ENCODE data around the gene SLC6A11.

Gene SLC6A11

DNA sequence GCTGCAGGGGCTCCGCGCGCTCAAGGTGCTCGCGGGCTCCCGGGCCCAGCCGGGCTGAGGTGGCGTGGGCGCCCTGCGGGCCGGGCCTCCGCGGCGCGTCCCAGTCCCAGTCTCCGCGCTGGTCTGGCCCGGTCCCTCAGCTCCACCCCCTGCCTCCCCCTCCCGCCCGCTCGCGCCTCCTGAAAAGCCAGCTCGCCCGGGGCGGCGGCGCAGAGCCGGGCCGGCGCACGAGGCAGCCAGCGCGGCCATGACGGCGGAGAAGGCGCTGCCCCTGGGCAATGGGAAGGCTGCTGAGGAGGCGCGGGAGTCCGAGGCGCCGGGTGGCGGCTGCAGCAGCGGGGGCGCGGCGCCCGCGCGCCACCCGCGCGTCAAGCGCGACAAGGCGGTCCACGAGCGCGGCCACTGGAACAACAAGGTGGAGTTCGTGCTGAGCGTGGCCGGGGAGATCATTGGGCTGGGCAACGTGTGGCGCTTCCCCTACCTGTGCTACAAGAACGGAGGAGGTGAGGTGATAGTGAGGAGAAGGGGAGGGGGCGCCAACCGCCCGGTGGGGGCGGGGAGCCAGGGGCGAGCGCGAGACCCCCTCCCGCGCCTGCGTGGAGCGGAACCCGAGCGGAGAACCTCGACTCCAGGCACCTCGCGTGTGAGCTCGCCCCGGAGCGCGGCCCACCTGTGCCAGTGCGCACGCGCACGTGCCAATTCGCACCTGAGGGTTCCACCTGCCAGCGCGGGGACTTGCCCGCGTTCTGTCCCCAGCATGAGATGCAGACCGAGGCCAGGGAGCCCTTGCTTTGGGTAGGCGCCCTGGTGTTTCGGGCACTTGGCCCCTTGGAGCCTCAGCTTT, at the start of gene SLC6A11:
Gene SLC6A11 (plus strand): TSS at position 210 of the 844 bp plus-strand sequence. CDS start 38 bp downstream, at position 248.
- no peak for DNase-seq (ENCODE audit: low read depth)

GRCh38 chr3:10768708-10769394, 47.2 kb upstream of the SLC6A11 start:
- no peak for DNase-seq (ENCODE audit: low read depth)

DNA sequence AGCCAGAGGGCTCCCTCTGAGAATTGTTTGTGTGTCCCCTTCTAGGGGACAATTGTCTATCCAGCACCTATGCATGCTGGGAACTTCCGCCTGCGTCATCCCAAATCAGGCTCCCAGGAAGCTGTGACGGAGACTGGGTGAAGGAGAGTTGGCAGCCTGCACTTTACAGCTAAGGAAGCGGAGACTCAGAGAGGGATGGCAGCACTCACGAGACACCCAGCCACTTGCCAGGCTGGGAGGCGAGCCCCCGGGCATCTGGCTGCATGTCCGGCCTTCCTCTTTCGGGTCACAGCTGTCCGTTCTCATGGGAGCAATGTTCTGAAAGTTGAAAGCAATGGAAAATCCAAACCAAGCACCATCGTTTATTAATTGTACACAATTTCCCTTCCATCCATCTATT, 45.5 kb upstream of the SLC6A11 start:
- DNase-seq (ENCODE audit: low read depth): no peak

DNA sequence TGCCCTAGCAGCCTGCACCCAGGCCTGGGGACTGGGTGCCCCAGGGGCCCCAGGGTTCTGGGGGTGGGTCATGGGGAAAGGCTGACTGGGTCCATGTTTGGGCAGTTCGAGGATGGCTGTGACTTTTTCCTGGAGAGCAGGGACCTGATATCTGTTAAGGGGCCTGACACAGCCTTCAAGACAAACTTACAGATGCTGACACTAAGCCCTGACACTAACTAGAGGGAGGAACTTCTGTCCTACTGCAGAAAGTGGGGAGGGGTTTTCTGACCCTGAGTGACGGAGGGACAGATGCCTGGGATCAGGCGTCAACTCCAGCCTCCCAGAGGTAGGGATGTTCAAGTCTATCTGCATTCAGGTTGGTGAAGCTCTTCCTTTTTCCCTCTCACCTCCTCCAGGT, 45.0 kb upstream of the SLC6A11 start:
- DNase-seq (ENCODE audit: low read depth): no peak

- DNase-seq (ENCODE audit: low read depth): no peak
Observed at GRCh38 chr3:10771486-10772270, 44.4 kb upstream of the SLC6A11 start.

DNA sequence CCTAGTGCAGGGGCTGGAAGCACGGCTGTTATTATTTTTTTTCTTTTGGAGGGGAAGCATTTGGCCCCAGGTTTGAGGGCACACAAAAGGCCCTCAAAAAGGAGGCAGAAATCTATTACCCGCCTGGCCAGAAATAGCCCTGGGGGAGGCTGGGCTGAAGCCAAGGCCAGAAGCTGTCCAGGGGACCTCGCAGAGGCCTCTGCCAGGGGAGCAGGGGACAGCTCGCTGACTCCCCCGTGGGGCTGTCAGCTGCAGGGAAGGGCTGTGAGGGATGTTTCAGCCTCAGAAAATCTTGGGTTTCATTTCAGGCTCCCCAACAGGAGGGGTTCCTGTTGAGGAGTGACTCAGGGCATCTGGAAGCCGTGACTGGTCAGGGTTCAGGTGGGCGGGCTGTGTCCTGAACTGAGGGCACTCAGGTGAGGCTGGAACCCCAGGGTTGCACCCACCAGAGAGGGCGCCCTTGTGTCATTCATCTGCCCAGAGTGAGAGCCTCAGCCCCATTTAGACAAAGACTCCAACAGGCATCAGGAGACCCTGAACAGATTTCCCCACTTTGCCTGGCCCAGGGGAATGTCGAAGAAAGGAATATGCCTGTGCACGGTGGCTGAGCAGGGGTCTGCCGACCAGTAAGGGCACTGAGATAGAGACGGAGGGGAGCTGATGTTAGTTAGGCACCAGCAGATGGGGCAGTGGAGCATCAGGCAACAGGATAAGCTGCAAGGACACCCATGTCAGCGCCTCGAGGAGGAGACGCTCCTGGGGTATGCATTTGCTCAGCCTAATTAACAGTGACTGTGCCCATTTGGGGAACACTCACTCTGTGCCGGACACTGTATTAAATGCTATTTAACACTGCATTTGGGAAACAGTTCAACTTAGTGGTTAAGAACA, 43.5 kb upstream of the SLC6A11 start:
- DNase-seq (ENCODE audit: low read depth): no peak

DNA sequence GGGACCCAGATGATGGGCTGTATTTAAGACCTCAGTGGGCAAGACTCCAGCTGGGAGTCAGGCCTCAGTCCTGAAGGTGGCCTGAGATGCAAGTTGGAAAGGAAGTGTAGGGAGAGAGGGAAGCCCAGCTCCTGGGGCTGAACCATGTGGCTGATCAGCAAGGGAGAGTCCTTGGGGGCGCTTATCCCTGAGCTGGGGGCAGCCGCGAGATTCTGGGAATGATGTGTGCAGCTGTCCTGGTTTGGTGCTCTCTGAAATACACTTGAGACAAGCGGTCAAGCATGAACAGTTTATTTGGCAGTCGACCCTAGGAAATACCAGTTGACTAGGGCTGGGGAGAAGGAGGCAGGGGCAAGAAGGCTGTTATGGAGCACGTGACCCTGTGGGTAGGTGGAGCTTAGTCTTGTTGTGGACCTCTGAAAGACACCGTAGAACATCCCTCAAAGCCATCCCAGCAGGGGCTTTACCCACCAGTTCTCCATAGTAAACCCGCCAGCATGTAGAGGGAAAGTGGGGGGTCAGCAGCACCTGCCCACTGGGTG, 41.8 kb upstream of the SLC6A11 start:
- DNase-seq (ENCODE audit: low read depth): no peak

DNA sequence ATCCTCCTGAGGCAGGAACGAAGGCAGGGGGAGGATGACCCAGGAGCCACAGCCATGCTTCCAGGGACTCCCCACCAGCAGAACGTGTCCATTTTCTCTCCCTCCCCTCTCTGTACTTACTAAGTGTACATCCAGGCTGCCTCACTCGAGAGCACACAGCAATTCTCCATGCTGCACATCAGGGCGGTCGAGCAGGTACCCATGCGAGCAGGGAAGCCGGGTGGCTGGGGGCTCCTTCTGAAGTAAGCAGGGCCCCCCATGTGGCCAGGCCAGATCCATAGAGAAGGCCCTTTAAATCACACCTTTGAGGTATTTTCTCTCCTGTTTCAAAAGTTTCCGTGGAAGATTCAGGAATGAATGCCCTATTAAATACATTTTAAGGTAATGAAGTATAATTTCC, 41.2 kb upstream of the SLC6A11 start:
- no peak for DNase-seq (ENCODE audit: low read depth)

- DNase-seq (ENCODE audit: low read depth): no peak
Observed at GRCh38 chr3:10775259-10775658, 40.8 kb upstream of the SLC6A11 start.

- DNase-seq (ENCODE audit: low read depth): no peak
Observed at GRCh38 chr3:10775828-10776227, 40.2 kb upstream of the SLC6A11 start.

- no peak for DNase-seq (ENCODE audit: low read depth)
Observed at GRCh38 chr3:10777627-10778026, 38.4 kb upstream of the SLC6A11 start.

DNA sequence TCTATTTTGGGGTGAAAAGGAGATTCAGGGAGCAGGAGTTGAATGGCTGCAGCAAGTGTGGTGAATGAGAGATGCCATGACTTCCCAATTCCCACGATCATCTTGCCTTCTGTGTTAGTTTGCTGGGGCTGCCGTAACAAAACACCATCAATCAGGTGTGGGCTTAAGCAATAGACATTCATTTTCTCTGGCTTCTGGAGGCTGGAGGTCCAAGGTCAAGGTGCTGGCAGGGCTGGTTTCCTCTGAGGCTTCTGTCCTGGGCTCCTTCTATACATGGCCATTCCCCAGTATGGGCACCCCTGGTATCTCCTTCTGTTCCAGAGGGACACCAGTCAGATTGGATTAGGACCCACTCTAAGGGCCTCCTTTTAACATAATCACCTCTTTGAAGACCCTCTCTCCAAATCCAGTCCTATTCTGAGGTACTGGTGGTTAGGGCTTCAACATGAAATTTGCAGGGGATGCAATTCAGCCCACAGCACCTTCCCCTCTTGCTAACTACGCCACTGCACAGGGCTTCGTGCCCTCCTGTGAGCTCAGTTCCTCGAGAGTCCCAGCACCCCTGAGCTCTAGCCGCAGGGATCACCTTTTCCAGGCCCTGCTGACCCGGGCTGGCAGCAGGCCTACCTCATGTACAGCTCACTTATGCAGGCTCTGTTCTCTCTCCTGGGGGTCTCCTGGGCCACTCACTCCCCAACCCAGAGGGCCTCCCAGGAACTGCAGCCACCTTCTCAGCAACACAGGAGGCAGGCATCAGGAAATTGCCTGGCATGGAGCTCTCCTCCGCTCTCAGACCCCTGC, 37.3 kb upstream of the SLC6A11 start:
- no peak for DNase-seq (ENCODE audit: low read depth)

- DNase-seq (ENCODE audit: low read depth): no peak
Observed at GRCh38 chr3:10779293-10779805, 36.7 kb upstream of the SLC6A11 start.

DNA sequence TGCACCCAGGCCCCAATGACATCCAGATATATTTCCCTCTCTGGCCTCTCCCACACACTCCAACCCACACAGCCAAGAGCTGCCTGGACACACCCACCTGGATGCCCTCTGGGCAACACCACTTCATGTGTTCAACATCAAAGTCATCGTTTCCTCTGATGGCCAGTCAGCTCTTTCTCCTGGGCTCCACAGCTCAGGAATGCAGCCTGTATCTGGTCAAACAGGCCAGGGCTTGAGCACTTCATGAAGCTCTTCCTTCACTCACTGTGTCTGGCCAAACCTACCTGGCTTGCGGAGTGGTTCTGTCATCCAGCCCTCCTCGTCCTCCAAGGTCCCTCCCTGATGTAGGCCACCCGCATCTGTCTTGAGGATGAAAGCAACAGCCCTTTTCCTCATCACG, 35.8 kb upstream of the SLC6A11 start:
- DNase-seq (ENCODE audit: low read depth): no peak

DNA sequence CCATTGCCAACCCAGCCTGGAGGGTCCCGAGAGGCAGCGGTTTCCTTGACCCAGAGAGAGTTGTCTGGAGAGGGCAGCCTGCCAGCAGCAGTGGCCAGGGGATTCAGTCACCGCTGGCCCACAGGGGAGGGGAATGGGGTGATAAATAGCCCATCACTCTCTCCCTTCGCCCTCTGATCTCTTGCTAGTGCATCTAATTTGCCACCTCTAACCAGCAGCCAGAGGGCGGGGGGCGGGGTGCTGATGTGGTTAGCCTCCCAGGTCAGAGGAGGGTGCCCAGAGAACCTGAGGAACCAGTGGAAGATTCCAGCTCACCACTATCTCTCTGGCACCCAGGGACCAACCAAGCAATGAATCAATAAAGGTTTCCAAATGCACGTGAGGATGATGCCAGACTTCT, 35.1 kb upstream of the SLC6A11 start:
- no peak for DNase-seq (ENCODE audit: low read depth)

- DNase-seq (ENCODE audit: low read depth): no peak
Observed at GRCh38 chr3:10781981-10782380, 34.0 kb upstream of the SLC6A11 start.

DNA sequence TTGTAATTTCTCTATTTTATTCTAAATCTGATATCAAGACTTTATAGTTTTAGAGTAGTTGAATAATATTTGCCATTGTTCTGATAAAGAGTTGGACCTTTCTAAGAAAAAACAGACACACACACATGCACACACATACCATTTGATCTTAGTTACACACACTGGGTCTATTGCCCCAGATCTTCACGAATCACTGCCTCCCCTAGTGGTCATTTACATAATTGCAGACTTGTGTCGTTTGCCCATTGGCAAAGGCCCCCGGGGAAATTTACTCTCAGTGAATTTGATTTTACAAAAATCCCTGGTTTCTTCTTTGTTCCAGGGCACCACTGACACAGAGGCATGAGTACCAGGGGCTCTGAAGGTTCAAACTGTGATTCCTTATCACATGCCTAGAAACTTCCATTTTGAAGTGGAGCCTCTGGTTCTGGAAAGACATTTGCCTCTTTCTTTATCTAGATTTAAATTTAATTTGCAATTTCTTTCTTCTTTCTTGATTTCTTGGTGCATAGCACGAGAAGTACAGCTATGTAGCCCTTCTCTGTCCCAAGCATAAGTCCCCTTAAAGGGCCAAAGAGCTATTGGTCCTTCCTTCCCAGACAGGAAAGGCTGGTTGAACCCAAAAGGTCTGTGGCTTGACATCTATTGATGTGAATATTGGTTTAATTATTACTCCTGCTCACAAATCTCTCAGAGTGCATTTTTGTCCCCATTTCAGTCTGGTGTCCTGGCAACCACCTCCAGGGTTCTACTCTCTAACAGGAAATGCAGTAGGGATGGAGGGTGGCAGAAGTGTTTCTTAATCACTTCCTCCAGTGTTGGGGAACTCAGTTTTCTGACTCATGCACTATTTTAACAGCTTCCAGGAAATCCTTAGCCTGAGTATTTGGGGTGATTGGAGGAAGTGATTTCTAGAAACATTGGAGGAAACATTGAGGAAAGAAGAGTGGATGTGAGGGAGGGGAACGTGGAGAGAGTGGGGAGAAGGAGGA, 32.4 kb upstream of the SLC6A11 start:
- DNase-seq (ENCODE audit: low read depth): no peak

GRCh38 chr3:10786640-10787039, 29.4 kb upstream of the SLC6A11 start:
- no peak for DNase-seq (ENCODE audit: low read depth)

DNA sequence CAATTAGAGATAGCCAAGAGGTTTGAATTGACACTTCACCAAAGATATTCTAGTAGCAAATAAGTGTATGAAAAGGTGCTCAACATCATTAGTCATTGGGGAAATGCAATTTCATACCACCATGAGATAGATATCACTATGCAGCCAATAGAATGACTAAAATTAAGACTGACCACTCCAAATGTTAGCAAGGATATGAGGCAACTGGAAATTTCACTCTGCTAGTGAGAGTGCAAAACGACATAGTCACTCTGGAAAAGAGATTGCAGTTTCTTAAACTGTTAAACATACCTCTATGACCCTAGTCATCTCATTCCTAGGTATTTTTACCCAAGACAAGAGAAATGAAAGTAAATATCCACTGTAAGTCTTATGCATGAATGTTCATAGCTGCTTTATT, 27.6 kb upstream of the SLC6A11 start:
- DNase-seq (ENCODE audit: low read depth): no peak

Measured in fibroblast of gingiva (primary cell).